DOHH2 (cell line): ENCODE results near the gene CEP290.

Experiments
- H3F3A ChIP-seq: fragments of 200-600 bp; sonication (generic), shearing (Covaris generic); 2 replicates; pipeline ENCODE4 v1.6.0; 2016; ENCODE audit warnings: antibody characterized with exemption, mild to moderate bottlenecking; ENCODE audit not compliant: control insufficient read depth, insufficient read depth
- H3K27ac ChIP-seq: fragments of 200-600 bp; sonication (generic); 2 replicates; pipeline ENCODE4 v1.5.1; 2014; ENCODE audit warnings: low read depth, mild to moderate bottlenecking, low read length, moderate library complexity
- H3K27me3 ChIP-seq: fragments of 200-600 bp; sonication (generic); 2 replicates; pipeline ENCODE4 v1.6.1; 2014; ENCODE audit warnings: mild to moderate bottlenecking, low read length, mixed read lengths; ENCODE audit not compliant: control insufficient read depth
- H3K36me3 ChIP-seq: fragments of 200-600 bp; sonication (generic); 2 replicates; pipeline ENCODE4 v1.6.1; 2014; ENCODE audit warnings: mild to moderate bottlenecking, low read length, moderate library complexity, mixed read lengths; ENCODE audit not compliant: control insufficient read depth
- H3K4me1 ChIP-seq: fragments of 200-600 bp; sonication (generic); 2 replicates; pipeline ENCODE4 v1.6.1; 2014; ENCODE audit warnings: mild to moderate bottlenecking, low read length, mixed read lengths; ENCODE audit not compliant: control insufficient read depth
- H3K4me2 ChIP-seq: fragments of 200-600 bp; sonication (generic); 2 replicates; pipeline ENCODE4 v1.6.0; 2014; ENCODE audit warnings: mild to moderate bottlenecking, low read length, moderate library complexity
- H3K4me3 ChIP-seq: fragments of 200-600 bp; sonication (generic); 2 replicates; pipeline ENCODE4 v1.5.1; 2014; ENCODE audit warnings: mild to moderate bottlenecking, low read length, mixed read lengths
- H3K79me2 ChIP-seq: fragments of 200-600 bp; sonication (generic); 2 replicates; pipeline ENCODE4 v1.6.1; 2014; ENCODE audit warnings: mild to moderate bottlenecking, low read length, mixed read lengths; ENCODE audit not compliant: control insufficient read depth
- H3K9me2 ChIP-seq: fragments of 200-600 bp; sonication (generic); replicated peaks from 2 replicates; pipeline ENCODE4 v1.6.1; 2014; ENCODE audit warnings: mild to moderate bottlenecking, low read length, mixed read lengths; ENCODE audit not compliant: control insufficient read depth
- H3K9me3 ChIP-seq: fragments of 200-600 bp; sonication (generic); 2 replicates; pipeline ENCODE4 v1.6.1; 2014; ENCODE audit warnings: antibody characterized with exemption, low read length, mixed read lengths; ENCODE audit not compliant: control insufficient read depth, insufficient read depth
- H4K20me1 ChIP-seq: fragments of 200-600 bp; sonication (generic); 2 replicates; pipeline ENCODE4 v1.6.0; 2014; ENCODE audit warnings: low read depth, mild to moderate bottlenecking, antibody characterized with exemption, low read length, moderate library complexity; ENCODE audit not compliant: control insufficient read depth, insufficient read depth
- CTCF ChIP-seq: fragments of 200-600 bp; sonication (generic); IDR thresholded peaks from one replicate; pipeline ENCODE4 v1.5.1; 2014; ENCODE audit warnings: antibody characterized with exemption, mild to moderate bottlenecking, low read depth, low read length; ENCODE audit not compliant: poor library complexity, severe bottlenecking
- EZH2phosphoT487 ChIP-seq: fragments of 200-600 bp; sonication (generic); IDR thresholded peaks from 2 replicates; pipeline ENCODE4 v1.6.1; 2017; ENCODE audit warnings: borderline replicate concordance, mild to moderate bottlenecking, antibody characterized with exemption, low read length, moderate library complexity, mixed read lengths

Gene CEP290

GRCh38 chr12:88081247-88081646, 60.6 kb downstream of the CEP290 start:
- Histone ChIP-seq H3K9me3 (no peaks in the 10 kb centered on the region), H3K27me3 (no peaks in the 10 kb centered on the region), H3K9me2 (no peaks in the 10 kb centered on the region), H3K4me2 (no peak overlapping the region), H3K27ac (no peak overlapping the region), H3K79me2 (no peaks in the 10 kb centered on the region), H3K36me3 (peaks cover 46% of the 10 kb centered on the region), H4K20me1 (no peaks in the 10 kb centered on the region), H3K4me3 (no peak overlapping the region), H3F3A (no peaks in the 10 kb centered on the region), H3K4me1 (no peaks in the 10 kb centered on the region)
- no peak for TF ChIP-seq EZH2phosphoT487
- TF ChIP-seq CTCF, result no peak

- Histone ChIP-seq H3K9me2 (no peaks in the 10 kb centered on the region), H3K27me3 (no peaks in the 10 kb centered on the region), H3K36me3 (peaks cover 18% of the 10 kb centered on the region), H4K20me1 (no peaks in the 10 kb centered on the region), H3F3A (no peaks in the 10 kb centered on the region), H3K4me3 (no peak overlapping the region), H3K9me3 (no peaks in the 10 kb centered on the region), H3K4me1 (peaks cover 7% of the 10 kb centered on the region), H3K79me2 (no peaks in the 10 kb centered on the region), H3K27ac (no peak overlapping the region), H3K4me2 (no peak overlapping the region)
- TF ChIP-seq EZH2phosphoT487 (no peak), CTCF (no peak)
Measured at GRCh38 chr12:88067301-88067700, 74.6 kb downstream of the CEP290 start.

GRCh38 chr12:88063375-88063774, 78.5 kb downstream of the CEP290 start:
- H3K9me3 ChIP-seq, result no peaks in the 10 kb centered on the region
- H3K4me2 ChIP-seq, result no peak overlapping the region
- H4K20me1 ChIP-seq, result no peaks in the 10 kb centered on the region
- no peak overlapping the region for H3K4me3 ChIP-seq
- no peaks in the 10 kb centered on the region for H3K79me2 ChIP-seq
- no peaks in the 10 kb centered on the region for H3K27me3 ChIP-seq
- TF ChIP-seq EZH2phosphoT487, result no peak
- H3K27ac ChIP-seq, result no peak overlapping the region
- H3K9me2 ChIP-seq, result no peaks in the 10 kb centered on the region
- peaks cover 7% of the 10 kb centered on the region for H3K4me1 ChIP-seq
- peaks cover 17% of the 10 kb centered on the region for H3K36me3 ChIP-seq
- no peaks in the 10 kb centered on the region for H3F3A ChIP-seq

- H3K27ac ChIP-seq, result no peak overlapping the region
- no peak for TF ChIP-seq EZH2phosphoT487
- TF ChIP-seq CTCF, result no peak
- H3K4me3 ChIP-seq, result no peak overlapping the region
- H4K20me1 ChIP-seq, result no peaks in the 10 kb centered on the region
- no peaks in the 10 kb centered on the region for H3K27me3 ChIP-seq
- H3K9me2 ChIP-seq, result no peaks in the 10 kb centered on the region
- peaks cover 20% of the 10 kb centered on the region for H3K36me3 ChIP-seq
- peaks cover 7% of the 10 kb centered on the region for H3K4me1 ChIP-seq
- no peaks in the 10 kb centered on the region for H3F3A ChIP-seq
- H3K9me3 ChIP-seq, result no peaks in the 10 kb centered on the region
- H3K79me2 ChIP-seq, result no peaks in the 10 kb centered on the region
- no peak overlapping the region for H3K4me2 ChIP-seq
Measured at GRCh38 chr12:88062474-88062873, 79.4 kb downstream of the CEP290 start.
